Activated T-cell treated with anti-CD3 and anti-CD28 coated beads, Interleukin-2, amount 50 U/mL, for 72 hours (primary cell): Measurements from ENCODE around the gene FBN2. TPM values are rescaled to one million over a fixed set of nuclear protein-coding genes. Genes with fewer than 3 reads are reported as not detected.

Source experiments
- ATAC-seq, 2 donors: fragments of 150-1000 bp; cut with Tn5 transposase; replicated peaks in 1 of 2; 2 replicates each; pipeline ENCODE4 v1.10.0; 2021; ENCODE audit warnings: moderate library complexity in 2 of 2, mild to moderate bottlenecking in 1 of 2
- DNase-seq, 2 donors: peaks; one replicate each; pipeline ENCODE4 v3.0.0; 2021 to 2022; ENCODE audit warnings: mixed read lengths in 1 of 2
- H3K27ac Mint-ChIP-seq: one replicate; pipeline ENCODE4 v1.8.0; 2022; ENCODE audit warnings: mild to moderate bottlenecking, moderate library complexity, mixed read lengths
- H3K27me3 Mint-ChIP-seq: one replicate; pipeline ENCODE4 v1.8.0; 2022; ENCODE audit warnings: low read depth, mixed read lengths
- H3K36me3 Mint-ChIP-seq, 2 donors: one replicate each; pipeline ENCODE4 v1.8.0; 2022; ENCODE audit warnings: mixed read lengths in 2 of 2, mild to moderate bottlenecking in 1 of 2; ENCODE audit not compliant: insufficient read depth in 2 of 2
- H3K4me1 Mint-ChIP-seq: one replicate; pipeline ENCODE4 v1.8.0; 2022; ENCODE audit warnings: low read depth, mixed read lengths
- H3K4me3 Mint-ChIP-seq, 2 donors: one replicate each; pipeline ENCODE4 v1.8.0; 2022; ENCODE audit warnings: mild to moderate bottlenecking in 2 of 2, mixed read lengths in 2 of 2, moderate library complexity in 2 of 2
- H3K9me3 Mint-ChIP-seq, 2 donors: one replicate each; pipeline ENCODE4 v1.8.0; 2022; ENCODE audit warnings: mixed read lengths in 2 of 2
- total RNA-seq, 2 donors: library from RNA; stranded (reverse); gene quantifications; one replicate each; pipeline ENCODE4 v1.2.3, GENCODE V29; 2022

Gene FBN2
- total RNA-seq, 2 donors from 2014 or later: 0.05 TPM; not detected in 1

DNA sequence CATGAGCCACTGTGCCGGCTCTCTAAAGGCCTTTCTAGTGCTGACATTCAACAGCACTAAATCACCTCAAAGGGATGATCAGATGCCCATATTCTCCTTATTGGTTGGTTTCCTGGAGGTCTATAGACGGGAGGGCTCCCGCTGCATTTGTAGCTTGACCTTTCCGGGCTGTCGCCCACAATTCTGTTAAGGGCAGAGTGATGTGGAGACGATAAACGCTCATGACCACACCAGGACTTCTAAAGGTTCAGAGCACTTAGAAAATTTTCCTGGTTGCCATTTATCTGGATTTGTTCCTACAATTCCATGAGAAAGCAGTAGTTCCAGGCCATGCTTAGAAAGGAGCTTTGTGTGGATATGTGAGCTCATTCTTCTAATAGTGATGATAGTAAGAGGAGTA, 284.2 kb downstream of the FBN2 start:
- Mint-ChIP-seq H3K27me3 (no peaks in the 10 kb centered on the region), H3K4me1 (no peaks in the 10 kb centered on the region), H3K27ac (no peak overlapping the region), H3K9me3 (no peaks in the 10 kb centered on the region), H3K36me3 (no peaks in the 10 kb centered on the region), H3K4me3 (no peak overlapping the region)
- no peak for ATAC-seq
- DNase-seq: no peak

DNA sequence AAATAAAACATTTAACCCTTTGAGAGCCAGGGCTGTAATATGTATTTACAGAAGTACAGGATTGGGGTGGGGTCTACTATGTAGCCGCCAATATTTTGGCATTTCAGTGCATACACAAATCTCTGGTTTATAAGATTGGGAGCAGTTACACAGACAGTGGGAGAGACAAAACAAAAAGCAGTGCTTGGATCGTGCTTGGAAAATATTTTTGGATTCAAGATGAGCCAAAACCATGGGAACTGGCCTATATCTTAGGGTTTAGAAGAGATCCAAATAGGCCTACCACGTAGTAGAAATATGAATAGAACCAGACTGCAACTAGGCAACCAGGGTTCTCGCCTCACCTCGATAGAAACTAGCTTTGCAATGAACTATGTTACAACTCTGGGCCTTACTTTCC, 284.9 kb downstream of the FBN2 start:
- no peaks in the 10 kb centered on the region for H3K27me3 Mint-ChIP-seq
- DNase-seq (no peak), ATAC-seq (no peak)
- no peaks in the 10 kb centered on the region for H3K36me3 Mint-ChIP-seq
- no peak overlapping the region for H3K27ac Mint-ChIP-seq
- H3K4me1 Mint-ChIP-seq: no peaks in the 10 kb centered on the region
- H3K4me3 Mint-ChIP-seq: no peak overlapping the region
- H3K9me3 Mint-ChIP-seq: no peaks in the 10 kb centered on the region

DNA sequence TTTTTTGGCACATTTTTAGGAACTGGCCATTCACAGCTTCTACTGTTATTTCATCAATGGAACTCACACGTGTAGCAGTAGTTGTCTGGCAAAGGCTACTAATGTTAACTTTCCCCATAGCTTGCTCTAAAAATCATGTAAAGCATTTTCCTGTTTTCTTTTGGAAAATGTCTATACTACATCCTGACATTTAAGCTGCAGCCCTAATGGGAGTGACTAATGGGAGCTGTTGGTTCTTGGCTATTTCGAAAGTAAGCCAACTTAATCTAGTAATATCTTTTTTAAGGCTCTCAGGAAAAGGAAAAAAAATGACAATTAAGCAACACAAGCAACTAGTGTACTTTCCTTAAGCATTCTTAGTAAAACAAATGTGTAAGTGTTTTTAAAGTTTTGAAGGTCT, 285.3 kb downstream of the FBN2 start:
- no peak overlapping the region for H3K27ac Mint-ChIP-seq
- H3K4me1 Mint-ChIP-seq: no peaks in the 10 kb centered on the region
- no peak overlapping the region for H3K4me3 Mint-ChIP-seq
- no peak for DNase-seq
- no peaks in the 10 kb centered on the region for H3K27me3 Mint-ChIP-seq
- H3K9me3 Mint-ChIP-seq: no peaks in the 10 kb centered on the region
- H3K36me3 Mint-ChIP-seq: no peaks in the 10 kb centered on the region
- no peak for ATAC-seq

DNA sequence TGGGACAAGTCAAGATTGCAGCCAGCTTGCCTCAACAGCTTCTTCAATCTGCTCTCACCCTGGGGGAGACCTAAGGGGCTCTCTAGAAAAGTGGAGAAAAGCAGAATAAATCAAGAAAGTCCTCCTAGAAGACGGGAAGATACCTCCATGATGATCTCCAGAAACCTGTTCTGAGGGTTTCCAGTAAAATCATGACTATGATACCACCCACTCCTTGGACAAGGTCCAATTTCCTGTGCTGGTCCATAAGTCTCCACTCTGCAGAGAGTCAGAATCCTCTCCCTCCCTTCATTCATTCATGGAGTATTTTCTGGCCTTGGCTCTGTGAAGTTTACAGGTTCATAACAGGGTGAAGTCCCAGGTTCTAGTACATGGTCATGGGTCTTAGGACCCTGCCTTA, 285.8 kb downstream of the FBN2 start:
- no peaks in the 10 kb centered on the region for H3K36me3 Mint-ChIP-seq
- no peaks in the 10 kb centered on the region for H3K4me1 Mint-ChIP-seq
- no peaks in the 10 kb centered on the region for H3K9me3 Mint-ChIP-seq
- DNase-seq (no peak), ATAC-seq (no peak)
- no peaks in the 10 kb centered on the region for H3K27me3 Mint-ChIP-seq
- H3K4me3 Mint-ChIP-seq: no peak overlapping the region
- H3K27ac Mint-ChIP-seq: no peak overlapping the region

DNA sequence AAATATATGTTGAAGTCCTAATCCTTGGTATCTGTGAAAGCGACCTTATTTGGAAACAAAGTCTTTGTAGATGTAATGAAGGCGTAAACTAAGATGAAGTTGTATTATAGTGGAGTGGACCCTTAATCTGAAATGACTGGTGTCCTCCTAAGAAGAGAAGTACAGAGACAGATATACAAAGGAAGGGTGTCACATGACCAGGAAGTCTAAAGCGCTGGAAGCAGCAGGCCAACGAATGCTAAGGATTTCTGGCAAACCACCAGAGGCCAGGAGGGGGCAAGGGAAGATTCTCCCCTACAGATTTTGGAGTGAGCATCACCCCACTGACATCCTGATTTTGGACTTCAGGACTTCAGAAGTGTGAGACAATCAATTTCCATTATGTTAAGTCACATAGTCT, 292.1 kb downstream of the FBN2 start:
- H3K36me3 Mint-ChIP-seq: no peaks in the 10 kb centered on the region
- no peak overlapping the region for H3K27ac Mint-ChIP-seq

DNA sequence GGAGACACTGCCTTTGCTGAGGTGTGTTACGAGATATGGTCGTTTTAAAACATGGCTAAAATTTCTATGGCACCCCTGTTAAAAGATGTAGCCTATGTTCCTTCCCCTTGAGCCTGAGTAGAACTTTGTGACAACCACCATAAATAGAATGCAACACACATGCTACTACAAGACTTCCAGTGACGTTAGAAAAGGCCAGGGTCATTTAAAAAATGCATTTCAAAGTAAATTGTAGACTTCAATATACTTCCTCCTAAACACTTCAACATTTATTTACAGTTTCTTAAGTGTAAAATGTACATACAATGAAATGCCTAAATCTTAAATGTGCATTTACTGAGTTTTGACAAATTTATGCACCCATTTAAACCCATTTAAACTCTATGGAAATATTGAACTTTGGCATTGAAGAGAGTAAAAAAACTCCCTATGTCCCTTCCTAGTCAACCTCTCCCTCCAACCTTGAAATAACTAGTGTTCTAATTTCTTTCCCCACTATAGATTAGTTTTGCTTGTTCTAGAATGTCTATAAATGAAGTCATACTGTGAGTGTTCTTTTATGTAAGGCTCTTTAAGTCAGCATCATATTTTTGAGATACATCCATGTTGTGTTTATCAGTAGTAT, 294.0 kb downstream of the FBN2 start:
- Mint-ChIP-seq H3K27ac (no peak overlapping the region), H3K4me1 (no peaks in the 10 kb centered on the region), H3K9me3 (no peaks in the 10 kb centered on the region), H3K27me3 (peaks cover 3% of the 10 kb centered on the region), H3K36me3 (no peaks in the 10 kb centered on the region), H3K4me3 (no peak overlapping the region)
- DNase-seq (no peak), ATAC-seq (no peak)

More for the DNA sequence above, 292.1 kb downstream of the FBN2 start:
- DNase-seq (no peak), ATAC-seq (no peak)
- Mint-ChIP-seq H3K9me3 (no peaks in the 10 kb centered on the region), H3K4me1 (no peaks in the 10 kb centered on the region), H3K27me3 (no peaks in the 10 kb centered on the region), H3K4me3 (no peak overlapping the region)

DNA sequence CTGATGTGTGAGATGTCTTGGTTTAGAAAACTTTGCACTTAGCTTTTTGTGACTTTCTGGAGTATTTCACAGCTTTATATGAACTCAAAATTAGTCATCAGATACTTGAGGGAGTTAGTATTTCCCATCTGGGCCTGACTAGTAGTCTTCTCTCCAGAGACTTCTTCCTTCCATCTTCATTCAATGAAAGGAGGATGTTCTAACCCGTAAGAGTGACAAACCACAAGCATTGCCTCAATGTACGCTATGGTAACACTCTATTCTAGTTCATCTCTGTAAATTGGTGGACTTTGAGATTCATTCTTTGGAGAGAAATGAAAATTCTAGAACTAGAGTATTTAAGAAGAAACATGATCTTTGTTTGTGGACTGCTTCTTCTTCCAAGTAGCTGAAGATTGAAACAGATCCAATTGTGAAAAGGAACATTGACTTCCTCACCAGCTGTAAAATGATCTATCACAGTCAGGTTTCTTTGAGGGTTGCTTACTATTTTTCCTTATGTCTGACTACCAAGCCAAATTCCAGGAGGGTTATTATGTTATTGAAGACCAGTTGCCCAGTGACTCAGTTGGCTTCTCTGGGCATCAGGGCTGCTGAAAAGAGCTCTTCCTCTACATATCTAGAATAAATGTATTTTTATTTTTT, 296.9 kb downstream of the FBN2 start:
- Mint-ChIP-seq H3K4me1 (no peaks in the 10 kb centered on the region), H3K9me3 (no peaks in the 10 kb centered on the region), H3K27ac (no peak overlapping the region), H3K27me3 (peaks cover 13% of the 10 kb centered on the region), H3K36me3 (no peaks in the 10 kb centered on the region), H3K4me3 (no peak overlapping the region)
- DNase-seq: no peak
- ATAC-seq: no peak

DNA sequence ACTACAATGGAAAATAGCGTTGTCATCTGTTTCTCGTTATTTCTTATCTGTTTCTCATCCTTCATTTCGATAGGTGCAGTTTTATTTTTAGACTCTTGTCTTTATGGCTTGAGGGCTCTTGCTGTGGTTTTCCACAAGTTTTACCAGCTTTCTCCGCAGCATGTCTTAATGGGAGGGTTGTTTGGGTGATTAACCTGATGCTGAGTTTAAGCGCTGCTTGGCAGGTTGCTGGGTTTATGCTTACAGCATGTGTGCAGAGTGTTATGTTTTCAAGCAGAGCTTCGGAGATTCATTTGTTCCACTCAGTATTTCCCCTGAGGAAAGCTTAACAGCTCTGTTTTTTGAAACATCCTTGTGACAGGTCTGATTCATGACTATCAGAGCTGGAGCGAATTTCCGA, 300.5 kb downstream of the FBN2 start:
- no peak for ATAC-seq
- H3K36me3 Mint-ChIP-seq: no peaks in the 10 kb centered on the region
- H3K27me3 Mint-ChIP-seq: peaks cover 14% of the 10 kb centered on the region
- H3K27ac Mint-ChIP-seq: no peak overlapping the region
- DNase-seq: no peak
- no peak overlapping the region for H3K4me3 Mint-ChIP-seq
- H3K4me1 Mint-ChIP-seq: no peaks in the 10 kb centered on the region
- H3K9me3 Mint-ChIP-seq: no peaks in the 10 kb centered on the region

DNA sequence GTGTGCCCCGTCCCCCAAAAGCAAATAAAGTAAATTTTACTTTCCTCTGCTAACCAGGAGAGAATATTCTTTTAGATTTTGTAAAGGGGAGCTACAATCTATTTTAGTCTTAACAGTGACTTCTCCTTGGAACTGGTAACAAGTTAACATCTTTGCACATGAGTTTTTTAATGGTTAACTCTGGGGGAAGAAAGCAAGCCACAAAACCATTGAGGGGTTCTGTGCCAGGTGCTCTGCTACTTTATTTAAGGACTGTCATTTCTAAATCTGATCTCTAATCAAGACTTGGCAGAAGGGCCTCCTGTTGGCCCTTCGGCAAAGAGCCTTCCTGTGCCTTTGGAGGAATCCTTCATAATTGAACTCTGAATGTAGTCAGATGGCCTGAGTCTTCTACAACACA, 301.0 kb downstream of the FBN2 start:
- peaks cover 0 to 1% of the 10 kb centered on the region in 2 donors for H3K9me3 Mint-ChIP-seq
- ATAC-seq (no peak), DNase-seq (no peak)
- H3K4me1 Mint-ChIP-seq: no peaks in the 10 kb centered on the region
- no peak overlapping the region for H3K4me3 Mint-ChIP-seq
- peaks cover 19% of the 10 kb centered on the region for H3K27me3 Mint-ChIP-seq
- H3K36me3 Mint-ChIP-seq: no peaks in the 10 kb centered on the region
- no peak overlapping the region for H3K27ac Mint-ChIP-seq

DNA sequence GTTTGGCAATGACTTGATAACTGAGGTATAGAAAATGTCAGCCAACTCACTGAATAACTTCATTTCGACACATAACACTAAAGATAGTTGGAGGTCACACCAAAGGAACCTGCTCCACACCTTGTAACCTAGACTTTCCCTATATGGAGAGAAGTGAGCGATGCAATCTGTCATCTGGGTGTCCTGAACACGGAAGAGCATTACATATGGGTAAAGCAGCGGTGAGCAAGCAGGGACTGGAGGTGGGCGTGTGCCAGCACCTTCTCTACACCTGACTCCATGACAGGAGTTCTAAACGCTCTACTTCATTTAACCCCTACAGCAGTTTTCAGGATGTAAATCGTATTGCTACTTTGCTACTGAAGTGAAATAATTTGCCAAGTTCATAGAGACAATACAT, 301.7 kb downstream of the FBN2 start:
- no peak overlapping the region for H3K4me3 Mint-ChIP-seq
- no peaks in the 10 kb centered on the region for H3K36me3 Mint-ChIP-seq
- ATAC-seq (no peak), DNase-seq (no peak)
- H3K27me3 Mint-ChIP-seq: peaks cover 19% of the 10 kb centered on the region
- H3K9me3 Mint-ChIP-seq: peaks cover 0 to 1% of the 10 kb centered on the region in 2 donors
- H3K27ac Mint-ChIP-seq: no peak overlapping the region
- no peaks in the 10 kb centered on the region for H3K4me1 Mint-ChIP-seq

DNA sequence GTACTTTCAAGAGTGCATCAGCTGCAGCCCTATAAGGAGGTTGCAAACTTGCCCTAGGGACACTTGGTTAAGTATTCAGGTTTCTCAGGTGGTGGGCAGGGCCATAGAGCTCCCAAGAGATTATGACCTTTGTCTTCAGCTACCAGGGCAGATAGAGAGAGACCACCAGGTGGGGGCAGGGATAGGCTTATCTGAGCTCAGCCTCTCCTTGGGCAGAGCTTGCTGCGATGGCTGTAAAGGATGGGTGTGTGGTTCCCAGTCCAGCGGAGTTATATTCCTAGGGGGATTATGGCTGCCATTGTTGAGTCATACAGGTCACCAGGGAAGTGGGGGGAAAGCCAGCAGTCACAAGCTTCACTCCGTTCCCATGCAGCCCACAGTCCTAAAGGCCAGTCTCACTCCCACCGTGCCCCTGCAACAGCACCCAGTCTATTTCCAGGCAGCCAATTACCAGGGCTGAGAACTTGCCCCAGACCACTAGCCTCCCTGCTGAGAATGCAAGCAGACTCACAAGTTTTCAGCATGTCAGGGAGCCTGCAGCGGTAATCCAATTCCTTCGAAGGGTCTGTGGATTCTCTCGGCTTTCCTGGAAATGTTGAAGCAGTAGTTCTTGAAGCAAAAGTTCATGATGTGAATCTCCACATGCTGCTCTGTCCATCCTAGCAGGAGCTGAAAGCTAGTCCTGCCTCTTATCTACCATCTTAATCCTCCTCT, 303.0 kb downstream of the FBN2 start:
- Mint-ChIP-seq H3K4me3 (no peak overlapping the region), H3K27ac (no peak overlapping the region), H3K9me3 (peaks cover 0 to 1% of the 10 kb centered on the region in 2 donors), H3K36me3 (no peaks in the 10 kb centered on the region), H3K4me1 (no peaks in the 10 kb centered on the region), H3K27me3 (peaks cover 19% of the 10 kb centered on the region)
- ATAC-seq (no peak), DNase-seq (no peak)

DNA sequence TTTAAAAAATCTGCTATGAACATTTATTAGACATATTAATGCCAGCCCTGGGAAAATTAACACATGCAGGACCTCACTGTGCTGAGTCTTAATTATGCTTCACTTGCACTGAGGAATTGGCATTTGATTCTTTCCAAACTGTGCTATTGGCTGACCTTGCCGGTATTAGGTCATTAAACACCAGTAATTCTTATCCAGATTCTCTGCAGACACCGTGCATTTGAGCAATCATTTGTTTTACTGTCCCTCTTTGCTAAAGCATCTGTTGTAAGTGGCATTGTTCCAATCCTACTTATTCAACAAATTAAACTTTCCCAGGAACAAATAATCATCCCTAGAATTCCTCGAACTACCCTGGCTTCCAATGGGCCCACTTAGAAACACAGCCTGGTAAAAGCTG, 309.5 kb downstream of the FBN2 start:
- Mint-ChIP-seq H3K36me3 (no peaks in the 10 kb centered on the region), H3K9me3 (peaks cover 0 to 1% of the 10 kb centered on the region in 2 donors), H3K27ac (no peak overlapping the region), H3K4me3 (no peak overlapping the region), H3K27me3 (peaks cover 6% of the 10 kb centered on the region), H3K4me1 (no peaks in the 10 kb centered on the region)
- ATAC-seq: no peak
- DNase-seq: no peak

DNA sequence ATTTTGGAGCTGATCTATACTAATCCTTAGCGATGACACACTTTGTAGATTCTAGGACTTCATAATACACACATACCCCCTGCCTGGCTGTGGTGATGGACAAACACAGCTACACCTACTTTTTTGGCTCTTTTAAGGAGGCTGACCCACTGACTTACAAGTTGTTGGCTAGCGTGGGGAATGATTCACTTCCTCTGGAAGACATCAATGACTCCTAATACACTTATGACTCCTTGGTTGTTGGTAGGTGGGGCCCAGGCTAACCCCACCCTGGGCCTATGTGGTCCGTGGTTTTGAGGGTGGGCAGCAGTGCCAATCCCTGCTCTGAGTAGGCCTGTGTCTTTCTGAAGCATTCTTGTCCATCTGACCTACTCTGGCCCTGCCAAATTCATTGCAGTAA, 310.0 kb downstream of the FBN2 start:
- ATAC-seq (peak; percentile 63 to 77), DNase-seq (peak; percentile 11 to 12)
- Mint-ChIP-seq H3K9me3 (peaks cover 0 to 1% of the 10 kb centered on the region in 2 donors), H3K36me3 (no peaks in the 10 kb centered on the region), H3K4me3 (no peak overlapping the region), H3K27me3 (peaks cover 6% of the 10 kb centered on the region), H3K27ac (no peak overlapping the region), H3K4me1 (no peaks in the 10 kb centered on the region)
